ENCODE results near the gene KIF5B. TPM values are rescaled to one million over a fixed set of nuclear protein-coding genes. Genes with fewer than 3 reads are reported as not detected.
"Not testable (repeated sequence)": the region's sequence is repeated elsewhere in the genome, so short reads cannot be mapped to it uniquely, and the experiment has no call there.

Gene KIF5B
- total RNA-seq, 3 donors from 2014 or later: 91.6 to 188 (median 109) TPM

- intact Hi-C loops (cut with DNase I, micrococcal nuclease): no loop called here
- no peak for TF ChIP-seq CTCF (IDR thresholded peaks at IDR 0.05)
- DNase-seq (no peak), ATAC-seq (no peak)
- Histone ChIP-seq H3K36me3 (ENCODE audit: low read depth) (no peaks in the 10 kb centered on the region), H3K4me1 (ENCODE audit: low read depth) (peaks cover 35% of the 10 kb centered on the region), H3K9me3 (no peaks in the 10 kb centered on the region), H3K4me3 (no peak overlapping the region)
Measured at GRCh38 chr10:32047881-32048280, 8.3 kb downstream of the KIF5B start.

GRCh38 chr10:32046151-32046550 is 10.1 kb downstream of the KIF5B start:
- no peak for TF ChIP-seq CTCF (IDR thresholded peaks at IDR 0.05)
- DNase-seq (no peak), ATAC-seq (no peak)
- peaks cover 21% of the 10 kb centered on the region for H3K4me1 ChIP-seq (ENCODE audit: low read depth)
- H3K36me3 ChIP-seq (ENCODE audit: low read depth): no peaks in the 10 kb centered on the region
- no peak overlapping the region for H3K4me3 ChIP-seq
- no peaks in the 10 kb centered on the region for H3K9me3 ChIP-seq
- intact Hi-C loops (cut with DNase I, micrococcal nuclease): no loop called here

GRCh38 chr10:32042730-32043129 is 13.5 kb downstream of the KIF5B start:
- H3K9me3 ChIP-seq; H3K4me3 ChIP-seq; H3K36me3 ChIP-seq (ENCODE audit: low read depth); intact Hi-C loops (cut with DNase I, micrococcal nuclease); DNase-seq; H3K4me1 ChIP-seq (ENCODE audit: low read depth); ATAC-seq: not testable (repeated sequence)

GRCh38 chr10:32041290-32042028 is 14.8 kb downstream of the KIF5B start:
- H3K4me1 ChIP-seq (ENCODE audit: low read depth): peaks cover 10% of the 10 kb centered on the region
- no peak for TF ChIP-seq CTCF (IDR thresholded peaks at IDR 0.05)
- H3K4me3 ChIP-seq: no peak overlapping the region
- no peaks in the 10 kb centered on the region for H3K36me3 ChIP-seq (ENCODE audit: low read depth)
- intact Hi-C loops (cut with DNase I, micrococcal nuclease): no loop called here
- DNase-seq: no peak
- H3K9me3 ChIP-seq: no peaks in the 10 kb centered on the region
- peak; percentile 25 for ATAC-seq

- intact Hi-C loops (cut with DNase I, micrococcal nuclease): no loop called here
- H3K4me1 ChIP-seq (ENCODE audit: low read depth): peaks cover 10% of the 10 kb centered on the region
- ATAC-seq (no peak), DNase-seq (no peak)
- no peak overlapping the region for H3K4me3 ChIP-seq
- no peaks in the 10 kb centered on the region for H3K9me3 ChIP-seq
- TF ChIP-seq CTCF (IDR thresholded peaks at IDR 0.05): no peak
- H3K36me3 ChIP-seq (ENCODE audit: low read depth): peaks cover 4% of the 10 kb centered on the region
Measured at GRCh38 chr10:32039734-32040133, 16.5 kb downstream of the KIF5B start.

GRCh38 chr10:32038777-32039176 is 17.4 kb downstream of the KIF5B start:
- no peak for ATAC-seq
- no peak for DNase-seq
- peaks cover 6% of the 10 kb centered on the region for H3K4me1 ChIP-seq (ENCODE audit: low read depth)
- intact Hi-C loops (cut with DNase I, micrococcal nuclease): no loop called here
- TF ChIP-seq CTCF (IDR thresholded peaks at IDR 0.05): no peak
- no peaks in the 10 kb centered on the region for H3K9me3 ChIP-seq
- H3K36me3 ChIP-seq (ENCODE audit: low read depth): peaks cover 14% of the 10 kb centered on the region
- no peak overlapping the region for H3K4me3 ChIP-seq
